H1 (cell line): Measurements from ENCODE around the gene TM4SF18. TPM values are rescaled to one million over a fixed set of nuclear protein-coding genes. Genes with fewer than 3 reads are reported as not detected.

ENCODE experiments used
- CTCF ChIA-PET: fragments of 300-600 bp; sonication (Branson Sonifier 250); formaldehyde crosslinking; loops from one replicate; lab custom pipeline; 2021; ENCODE audit not compliant: partially characterized antibody; lab: Charles Lee
- POLR2A ChIA-PET: fragments of 300-600 bp; sonication (Branson Sonifier 250); formaldehyde crosslinking; loops from one replicate; lab custom pipeline; 2021; ENCODE audit warnings: inconsistent platforms; ENCODE audit not compliant: partially characterized antibody; lab: Charles Lee
- DNase-seq, 2 experiments: peaks; one replicate each; pipeline versions ENCODE4 v3.0.0 to v3.0.0-alpha.2; 2010 to 2022; ENCODE audit warnings: low spot score in 2 of 2, low read depth in 1 of 2, mixed read lengths in 1 of 2
- FAIRE-seq: peaks from 2 replicates; lab custom pipeline; 2011; peaks lifted over from hg19 to GRCh38; lab: Jason Lieb, UNC
- H2AFZ ChIP-seq: 2 replicates; pipeline ENCODE4 v1.8.1; 2012; ENCODE audit warnings: low read length, inconsistent platforms
- H2AK5ac ChIP-seq: 2 replicates; pipeline ENCODE4 v1.6.1; 2013; ENCODE audit warnings: low read depth, low read length
- H2BK120ac ChIP-seq: replicated peaks from 2 replicates; pipeline ENCODE3; 2013; ENCODE audit warnings: low read depth, low read length, inconsistent platforms
- H2BK12ac ChIP-seq: 2 replicates; pipeline ENCODE4 v1.6.1; 2013; ENCODE audit warnings: low read depth, low read length
- H2BK15ac ChIP-seq: 2 replicates; pipeline ENCODE4 v1.6.1; 2013; ENCODE audit warnings: low read length
- H2BK20ac ChIP-seq: 2 replicates; pipeline ENCODE4 v1.6.1; 2013; ENCODE audit warnings: low read length
- H2BK5ac ChIP-seq: 2 replicates; pipeline ENCODE4 v1.6.1; 2013; ENCODE audit warnings: low read depth, low read length
- H3K14ac ChIP-seq: 2 replicates; pipeline ENCODE4 v1.6.1; 2013; ENCODE audit warnings: inconsistent platforms; ENCODE audit not compliant: insufficient read length
- H3K18ac ChIP-seq: 2 replicates; pipeline ENCODE4 v1.6.1; 2013; ENCODE audit warnings: low read length; ENCODE audit errors: extremely low read depth
- H3K23ac ChIP-seq: 2 replicates; pipeline ENCODE4 v1.6.1; 2013; ENCODE audit warnings: inconsistent platforms; ENCODE audit not compliant: insufficient read length
- H3K23me2 ChIP-seq: 2 replicates; pipeline ENCODE4 v1.6.1; 2013; ENCODE audit warnings: low read depth, low read length
- H3K27ac ChIP-seq: 2 replicates; pipeline ENCODE4 v1.6.1; 2011; ENCODE audit warnings: low read depth, low read length, inconsistent platforms
- H3K27me3 ChIP-seq, 4 experiments: replicated peaks in 1 of 4; 1 replicate in 1 of 4; 2 replicates in 3 of 4; pipeline versions ENCODE4 v1.6.1 to v1.8.1; 2011 to 2013; ENCODE audit warnings: low read length in 3 of 4, mild to moderate bottlenecking in 3 of 4, inconsistent platforms in 2 of 4, mixed read lengths in 2 of 4, moderate library complexity in 1 of 4; ENCODE audit not compliant: control insufficient read depth in 3 of 4, insufficient read depth in 3 of 4; ENCODE audit errors: extremely low read depth in 1 of 4
- H3K36me3 ChIP-seq, 4 experiments: 2 replicates each; pipeline versions ENCODE4 v1.6.1 to v1.8.1; 2011 to 2013; ENCODE audit warnings: mild to moderate bottlenecking in 4 of 4, low read length in 3 of 4, moderate library complexity in 2 of 4, control low read depth in 1 of 4, inconsistent platforms in 1 of 4; ENCODE audit not compliant: insufficient read depth in 4 of 4, control insufficient read depth in 2 of 4
- H3K4ac ChIP-seq: replicated peaks from 2 replicates; pipeline ENCODE3; 2013; ENCODE audit warnings: low read length, low read depth, mixed read lengths, inconsistent platforms; ENCODE audit not compliant: insufficient read length
- H3K4me1 ChIP-seq, 4 experiments: replicated peaks in 1 of 4; 1 replicate in 1 of 4; 2 replicates in 3 of 4; pipeline versions ENCODE4 v1.6.1 to v1.8.1; 2011 to 2013; ENCODE audit warnings: low read length in 3 of 4, inconsistent platforms in 2 of 4, mixed read lengths in 1 of 4; ENCODE audit not compliant: insufficient read depth in 4 of 4, control insufficient read depth in 3 of 4
- H3K4me2 ChIP-seq, 2 experiments: 2 replicates each; pipeline versions ENCODE4 v1.6.1 to v1.8.1; 2011 to 2013; ENCODE audit warnings: low read depth in 2 of 2, low read length in 2 of 2, control low read depth in 1 of 2, inconsistent platforms in 1 of 2, mild to moderate bottlenecking in 1 of 2; ENCODE audit not compliant: insufficient read depth in 1 of 2
- H3K4me3 ChIP-seq, 4 experiments: fragments of 200-600, 300-600 bp in 1 of 4; sonication (generic), shearing (Covaris generic), sonication (Bioruptor Twin) in 1 of 4; 2 replicates each; pipeline versions ENCODE4 v1.5.1 to v1.8.1; 2011 to 2016; ENCODE audit warnings: low read length in 4 of 4, low read depth in 3 of 4, control low read depth in 2 of 4, inconsistent platforms in 2 of 4, mild to moderate bottlenecking in 2 of 4, mixed read lengths in 1 of 4, moderate library complexity in 1 of 4; ENCODE audit not compliant: insufficient read depth in 2 of 4; ENCODE audit errors: extremely low read depth in 1 of 4
- H3K56ac ChIP-seq: replicated peaks from 2 replicates; pipeline ENCODE3; 2013; ENCODE audit warnings: low read depth, mild to moderate bottlenecking, mixed read lengths, low read length, inconsistent platforms; ENCODE audit not compliant: insufficient read length
- H3K79me1 ChIP-seq: 2 replicates; pipeline ENCODE4 v1.6.1; 2013; ENCODE audit warnings: low read depth, low read length, control low read depth
- H3K79me2 ChIP-seq, 2 experiments: 2 replicates each; pipeline versions ENCODE4 v1.6.1 to v1.8.1; 2012 to 2013; ENCODE audit warnings: low read length in 2 of 2, mild to moderate bottlenecking in 2 of 2, inconsistent platforms in 1 of 2; ENCODE audit not compliant: insufficient read depth in 2 of 2, control insufficient read depth in 1 of 2
- H3K9ac ChIP-seq, 4 experiments: replicated peaks in 1 of 4; 1 replicate in 1 of 4; 2 replicates in 3 of 4; pipeline versions ENCODE4 v1.6.1 to v1.8.1; 2011 to 2013; ENCODE audit warnings: low read depth in 3 of 4, low read length in 3 of 4, control low read depth in 2 of 4, mild to moderate bottlenecking in 2 of 4, moderate library complexity in 2 of 4, inconsistent platforms in 1 of 4; ENCODE audit errors: extremely low read depth in 1 of 4
- H3K9me3 ChIP-seq, 2 experiments: 2 replicates each; pipeline versions ENCODE4 v1.6.1 to v1.8.1; 2012 to 2013; ENCODE audit warnings: mild to moderate bottlenecking in 2 of 2, moderate library complexity in 2 of 2, control low read depth in 1 of 2, inconsistent platforms in 1 of 2, low read depth in 1 of 2, low read length in 1 of 2, mixed read lengths in 1 of 2; ENCODE audit not compliant: insufficient read depth in 2 of 2
- H4K20me1 ChIP-seq, 2 experiments: replicated peaks in 1 of 2; 2 replicates each; pipeline versions ENCODE3 to v1.8.1; 2011 to 2013; ENCODE audit warnings: inconsistent platforms in 2 of 2, low read length in 2 of 2, mild to moderate bottlenecking in 1 of 2; ENCODE audit not compliant: insufficient read depth in 2 of 2, control insufficient read depth in 1 of 2
- H4K5ac ChIP-seq: 2 replicates; pipeline ENCODE4 v1.6.1; 2013; ENCODE audit warnings: low read length, low read depth, mixed read lengths, inconsistent platforms; ENCODE audit not compliant: insufficient read length
- H4K8ac ChIP-seq: 2 replicates; pipeline ENCODE4 v1.8.0; 2013; ENCODE audit warnings: mild to moderate bottlenecking, moderate library complexity, low read length, inconsistent platforms; ENCODE audit not compliant: insufficient read depth; ENCODE audit errors: extremely low read depth
- H4K91ac ChIP-seq: replicated peaks from 2 replicates; pipeline ENCODE3; 2013; ENCODE audit warnings: low read length, mixed read lengths, inconsistent platforms; ENCODE audit not compliant: insufficient read length
- KDM1A ChIP-seq: fragments of 200-600, 300-600 bp; sonication (generic); IDR thresholded peaks from 2 replicates; pipeline ENCODE4 v1.7.1; 2016; ENCODE audit warnings: mild to moderate bottlenecking, low read length, borderline replicate concordance
- POU5F1 ChIP-seq: IDR thresholded peaks from 2 replicates; pipeline ENCODE4 v1.6.1; 2011; ENCODE audit warnings: low read depth, mild to moderate bottlenecking, low read length, moderate library complexity
- RBBP5 ChIP-seq: IDR thresholded peaks from 2 replicates; pipeline ENCODE4 v1.7.1; 2012; ENCODE audit warnings: low read depth, mild to moderate bottlenecking, inconsistent platforms, low read length, moderate library complexity, borderline replicate concordance
- RFX5 ChIP-seq: IDR thresholded peaks from 2 replicates; pipeline ENCODE4 v1.6.1; 2011; ENCODE audit warnings: low read depth, low read length, improper control_type of control experiment, borderline replicate concordance
- RNF2 ChIP-seq: fragments of 200-900, 300-1000 bp; sonication (generic); IDR thresholded peaks from 2 replicates; pipeline ENCODE4 v1.7.1; 2016; ENCODE audit warnings: borderline replicate concordance, low read depth, mild to moderate bottlenecking, antibody characterized with exemption, low read length; ENCODE audit not compliant: poor library complexity, severe bottlenecking; ENCODE audit errors: missing control alignments
- SIRT6 ChIP-seq: IDR thresholded peaks from one replicate; pipeline ENCODE4 v1.7.1; 2012; ENCODE audit warnings: low read length, inconsistent platforms
- TEAD4 ChIP-seq: IDR thresholded peaks from 2 replicates; pipeline ENCODE4 v1.6.1; 2012; ENCODE audit warnings: low read depth, low read length, inconsistent platforms, mixed read lengths
- WGBS, 2 experiments: shearing (Covaris generic) in 1 of 2; methylation state at CpG; one replicate each; pipeline versions ENCODE4 v1.1.6 to v1.1.7; 2013 to 2015; ENCODE audit warnings: low lambda C conversion rate in 2 of 2, mixed read lengths in 2 of 2, inconsistent platforms in 1 of 2, low coverage in 1 of 2, missing lambda C conversion rate in 1 of 2; ENCODE audit not compliant: insufficient replicate concordance in 2 of 2, insufficient coverage in 1 of 2, insufficient read length in 1 of 2; ENCODE audit errors: extremely low coverage in 1 of 2, missing lambda C conversion rate in 1 of 2; 5-methylcytosine and 5-hydroxymethylcytosine counted together
- polyA plus RNA-seq, 7 experiments: library from polyadenylated mRNA; depleted of rRNA in 3 of 7; stranded (reverse) in 5 of 7; unstranded in 2 of 7; fragments of >200 nt in 5 of 7; fragments of 200-250 nt in 2 of 7; gene quantifications; 1 replicate in 5 of 7; 2 replicates in 1 of 7; 4 replicates in 1 of 7; pipeline versions ENCODE4 v1.2.1 to v1.2.3, GENCODE V29; 2011 to 2013; ENCODE audit warnings: missing spikeins in 2 of 7, mixed read lengths in 2 of 7
- total RNA-seq: library from RNA; stranded (reverse); fragmentation: NEBNext Ultra II Directional; extraction: Animal tissue kit (Norgen Biotek cat#: 25700); gene quantifications from 2 replicates; pipeline ENCODE4 v1.2.1, GENCODE V29; 2021

TM4SF18 gene
- total and polyA plus RNA-seq, 2 of the 8 experiments (the other 6 are each of a cell fraction or from before 2014, with no cell fraction given): 2.9 to 13.6 TPM

DNA sequence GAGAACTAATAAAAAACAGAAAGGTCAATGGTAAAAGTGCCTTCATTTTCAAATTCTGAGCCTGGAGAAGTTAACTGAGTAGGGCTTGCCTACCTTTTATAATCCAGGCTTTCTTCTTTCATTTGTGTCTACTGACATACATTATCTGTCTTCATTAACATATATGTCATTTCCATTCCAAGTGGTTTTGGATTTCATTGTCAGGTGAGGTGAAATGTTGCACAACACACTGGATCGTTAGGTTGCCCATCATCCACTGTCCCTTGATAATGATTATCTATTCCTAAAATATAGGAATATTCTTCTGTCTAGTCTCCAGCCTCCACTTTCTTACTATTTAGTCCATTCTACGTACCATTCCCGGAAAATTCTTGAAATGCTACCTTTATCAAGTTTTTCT is 56.8 kb downstream of the TM4SF18 start:
- H4K91ac ChIP-seq: no peak overlapping the region
- H2BK5ac ChIP-seq: no peak overlapping the region
- no peaks in the 10 kb centered on the region for H3K23me2 ChIP-seq
- CTCF ChIA-PET: interaction anchor here (1.2 to 2.5 kb wide), 6 partner anchors 10 to 278 kb away, joined by 3 to 46 read pairs (median 4); no protein-coding TSS in a partner anchor
- no peak overlapping the region for H3K4me3 ChIP-seq
- H3K79me1 ChIP-seq: no peaks in the 10 kb centered on the region
- H3K23ac ChIP-seq: no peak overlapping the region
- H3K27ac ChIP-seq: no peak overlapping the region
- FAIRE-seq (no peak), DNase-seq (no peak)
- H3K9me3 ChIP-seq: no peaks in the 10 kb centered on the region
- WGBS, 2 experiments: 95% methylated on average over 3 of the region's 3 CpGs; no CpG with 5 or more reads in 1 of the 2 experiments
- no peak overlapping the region for H4K8ac ChIP-seq
- no peak overlapping the region for H3K14ac ChIP-seq
- H3K36me3 ChIP-seq: no peaks in the 10 kb centered on the region
- TF ChIP-seq RFX5 (no peak), TEAD4 (no peak), SIRT6 (no peak), POU5F1 (no peak), KDM1A (no peak), RBBP5 (no peak), RNF2 (no peak)
- H2BK15ac ChIP-seq: no peak overlapping the region
- H4K5ac ChIP-seq: no peak overlapping the region
- H3K4me2 ChIP-seq: no peak overlapping the region
- no peak overlapping the region for H3K56ac ChIP-seq
- H4K20me1 ChIP-seq: no peaks in the 10 kb centered on the region
- H2BK20ac ChIP-seq: no peak overlapping the region
- no peak overlapping the region for H2BK12ac ChIP-seq
- POLR2A ChIA-PET: no interaction called here
- no peaks in the 10 kb centered on the region; a peak in 1 of 7 replicates for H3K4me1 ChIP-seq
- H3K79me2 ChIP-seq: no peaks in the 10 kb centered on the region
- H2AK5ac ChIP-seq: no peak overlapping the region
- no peak overlapping the region for H2AFZ ChIP-seq
- H2BK120ac ChIP-seq: no peak overlapping the region
- no peak overlapping the region for H3K18ac ChIP-seq
- no peaks in the 10 kb centered on the region for H3K27me3 ChIP-seq
- H3K4ac ChIP-seq: no peak overlapping the region
- no peak overlapping the region for H3K9ac ChIP-seq
